Measurements from ENCODE around the gene IGFBP7.
"Not testable (repeated sequence)": the region's sequence is repeated elsewhere in the genome, so short reads cannot be mapped to it uniquely, and the experiment has no call there.

DNA sequence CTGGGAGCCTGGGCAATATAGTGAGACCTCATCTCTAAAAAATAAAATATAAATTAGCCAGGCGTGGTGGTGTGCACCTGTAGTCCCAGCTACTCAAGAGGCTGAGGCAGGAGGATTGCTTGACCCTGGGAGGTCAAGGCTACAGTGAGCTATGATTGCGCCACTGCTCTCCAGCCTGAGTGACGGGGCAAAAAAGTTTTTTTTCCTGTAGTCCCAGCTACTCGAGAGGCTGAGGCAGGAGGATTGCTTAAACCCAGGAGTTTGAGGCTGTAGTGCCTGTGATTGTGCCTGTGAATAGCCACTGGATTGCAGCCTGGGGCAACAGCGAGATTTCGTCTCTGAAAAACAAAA lies 49.5 kb downstream of the IGFBP7 start:
- TF ChIP-seq, protein P1, sequence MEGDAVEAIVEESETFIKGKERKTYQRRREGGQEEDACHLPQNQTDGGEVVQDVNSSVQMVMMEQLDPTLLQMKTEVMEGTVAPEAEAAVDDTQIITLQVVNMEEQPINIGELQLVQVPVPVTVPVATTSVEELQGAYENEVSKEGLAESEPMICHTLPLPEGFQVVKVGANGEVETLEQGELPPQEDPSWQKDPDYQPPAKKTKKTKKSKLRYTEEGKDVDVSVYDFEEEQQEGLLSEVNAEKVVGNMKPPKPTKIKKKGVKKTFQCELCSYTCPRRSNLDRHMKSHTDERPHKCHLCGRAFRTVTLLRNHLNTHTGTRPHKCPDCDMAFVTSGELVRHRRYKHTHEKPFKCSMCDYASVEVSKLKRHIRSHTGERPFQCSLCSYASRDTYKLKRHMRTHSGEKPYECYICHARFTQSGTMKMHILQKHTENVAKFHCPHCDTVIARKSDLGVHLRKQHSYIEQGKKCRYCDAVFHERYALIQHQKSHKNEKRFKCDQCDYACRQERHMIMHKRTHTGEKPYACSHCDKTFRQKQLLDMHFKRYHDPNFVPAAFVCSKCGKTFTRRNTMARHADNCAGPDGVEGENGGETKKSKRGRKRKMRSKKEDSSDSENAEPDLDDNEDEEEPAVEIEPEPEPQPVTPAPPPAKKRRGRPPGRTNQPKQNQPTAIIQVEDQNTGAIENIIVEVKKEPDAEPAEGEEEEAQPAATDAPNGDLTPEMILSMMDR (IDR thresholded peaks at IDR 0.05): not testable (repeated sequence)
- TF ChIP-seq POLR2A (IDR thresholded peaks at IDR 0.05): not testable (repeated sequence)

Data from uterus (tissue), 2 donors.